Activated CD4-positive, alpha-beta T cell treated with anti-CD3 and anti-CD28 coated beads for 4 hours (primary cell): ENCODE data around the gene HK1.

Source experiments
- DNase-seq, 2 donors: peaks; one replicate each; pipeline ENCODE4 v3.0.0-alpha.2; 2020

The HK1 gene

DNA sequence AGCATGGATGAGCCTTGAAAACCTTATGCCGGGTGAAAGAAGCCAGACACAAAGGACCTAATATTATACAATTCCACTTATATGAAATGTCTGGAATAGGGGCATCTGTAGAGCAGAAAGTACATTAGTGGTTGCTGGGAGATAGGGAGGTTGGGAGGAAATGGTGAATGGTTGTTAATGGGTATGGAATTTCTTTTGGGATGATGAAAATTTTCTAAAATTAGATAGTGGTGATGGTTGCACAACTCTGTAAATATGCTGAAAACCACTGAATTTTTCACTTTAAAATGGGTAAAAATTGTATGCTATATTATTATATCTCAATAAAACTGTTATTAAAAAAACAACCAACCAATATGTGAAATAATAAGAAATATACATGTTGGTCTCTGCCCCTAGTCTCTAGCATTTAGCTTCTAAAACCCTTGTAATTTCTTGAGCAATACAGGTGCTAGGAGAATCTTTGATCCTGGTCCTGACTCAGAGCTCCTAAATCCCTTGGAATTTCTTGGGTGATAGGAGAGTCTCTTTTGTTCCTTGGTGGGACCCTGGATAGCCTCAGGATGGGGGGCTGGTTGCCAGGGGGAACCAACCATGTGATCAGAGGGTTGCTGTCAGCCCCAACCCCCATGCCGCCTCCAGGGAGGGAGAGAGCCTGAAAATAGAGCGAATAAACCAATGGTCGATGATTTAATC is 74.4 kb downstream of the HK1 start:
- no peak for DNase-seq

DNA sequence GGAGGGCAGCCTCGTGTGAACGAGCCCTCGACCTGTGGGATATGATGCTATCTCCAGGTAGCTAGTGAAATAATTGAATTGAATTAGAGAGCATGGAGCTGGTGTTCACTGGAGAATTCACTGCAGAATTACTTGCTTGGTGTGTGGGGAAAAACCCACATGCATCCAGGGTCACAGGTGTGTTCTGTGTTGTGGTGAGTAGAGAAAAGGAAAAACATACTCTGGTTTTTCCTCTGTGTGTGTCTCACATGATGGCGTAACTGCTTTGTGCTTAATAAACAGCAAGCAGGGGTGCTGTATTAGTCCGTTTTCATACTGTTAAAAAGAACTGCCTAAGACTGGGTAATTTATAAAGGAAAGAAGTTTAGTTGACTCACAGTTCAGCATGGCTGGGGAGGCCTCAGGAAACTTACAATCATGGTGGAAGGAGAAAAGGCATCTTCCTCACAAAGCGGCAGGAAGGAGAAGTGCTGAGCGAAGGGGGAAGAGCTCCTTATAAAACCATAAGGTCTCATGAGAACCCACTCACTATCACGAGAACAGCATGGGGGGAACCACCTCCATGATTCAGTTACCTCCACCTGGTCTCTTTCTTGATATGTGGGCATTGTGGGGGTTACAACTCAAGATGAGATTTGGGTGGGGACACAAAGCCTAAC is 75.8 kb downstream of the HK1 start:
- no peak for DNase-seq

DNA sequence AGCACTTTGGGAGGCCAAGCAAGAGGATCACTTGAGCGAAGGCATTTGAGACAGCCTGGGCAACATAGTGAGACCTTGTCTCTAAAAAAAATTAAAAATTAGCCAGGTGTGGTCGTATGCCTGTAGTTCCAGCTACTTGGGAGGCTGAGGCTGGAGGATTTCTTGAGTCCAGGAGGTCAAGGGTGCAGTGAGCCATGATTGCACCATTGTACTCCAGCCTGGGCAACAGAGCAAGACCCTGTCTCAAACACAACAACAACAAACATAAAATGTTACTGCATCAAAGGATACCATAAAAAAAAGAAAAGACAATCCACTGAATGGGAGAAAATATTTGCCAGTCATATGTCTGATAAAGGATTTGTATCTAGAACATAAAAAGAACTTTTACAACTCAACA is 77.9 kb downstream of the HK1 start:
- DNase-seq: no peak

DNA sequence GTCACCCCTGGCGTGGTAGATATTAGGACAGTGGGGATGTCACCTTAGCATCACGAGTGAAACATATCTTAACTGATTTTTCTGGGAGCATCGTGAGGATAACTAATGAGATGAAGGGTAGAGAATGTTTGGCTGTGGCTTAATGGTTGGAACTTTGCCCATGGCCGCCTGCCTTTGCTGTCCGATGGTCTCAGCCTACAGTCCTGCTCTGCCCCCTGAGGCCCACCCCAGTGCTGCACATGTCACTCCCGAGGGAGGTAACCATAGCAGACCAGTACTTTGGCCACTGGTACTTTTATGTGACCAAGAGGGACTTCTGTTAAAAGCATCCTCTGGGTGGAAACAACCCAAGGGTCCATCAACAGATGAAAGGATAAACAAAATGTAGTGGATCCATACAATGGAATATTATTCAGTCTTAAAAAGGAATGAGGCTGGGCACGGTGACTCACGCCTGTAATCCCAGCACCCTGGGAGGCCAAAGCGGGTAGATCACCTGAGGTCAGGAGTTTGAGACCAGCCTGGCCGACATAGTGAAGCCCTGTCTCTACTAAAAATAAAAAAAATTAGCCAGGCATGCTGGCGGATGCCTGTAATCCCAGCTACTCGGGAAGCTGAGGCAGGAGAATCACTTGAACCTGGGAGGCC is 80.0 kb downstream of the HK1 start:
- no peak for DNase-seq

DNA sequence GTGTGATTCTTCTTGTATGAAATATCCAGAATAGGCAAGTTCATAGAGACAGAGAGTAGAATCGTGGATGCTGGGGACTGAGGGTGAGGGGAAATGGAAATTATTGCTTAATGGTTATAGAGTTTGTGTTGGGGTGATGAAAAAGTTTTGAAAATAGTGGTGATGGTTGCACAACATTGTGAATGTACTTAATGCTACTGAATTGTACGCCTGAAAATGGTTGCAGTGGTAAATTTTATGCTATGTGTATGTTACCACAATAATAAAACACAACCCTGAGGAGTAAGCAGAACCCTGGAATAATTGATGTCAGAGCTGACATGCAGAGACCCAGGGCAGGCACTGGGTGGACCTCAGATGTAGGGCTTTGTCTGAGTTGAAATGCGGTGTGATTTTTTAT is 80.9 kb downstream of the HK1 start:
- no peak for DNase-seq

DNA sequence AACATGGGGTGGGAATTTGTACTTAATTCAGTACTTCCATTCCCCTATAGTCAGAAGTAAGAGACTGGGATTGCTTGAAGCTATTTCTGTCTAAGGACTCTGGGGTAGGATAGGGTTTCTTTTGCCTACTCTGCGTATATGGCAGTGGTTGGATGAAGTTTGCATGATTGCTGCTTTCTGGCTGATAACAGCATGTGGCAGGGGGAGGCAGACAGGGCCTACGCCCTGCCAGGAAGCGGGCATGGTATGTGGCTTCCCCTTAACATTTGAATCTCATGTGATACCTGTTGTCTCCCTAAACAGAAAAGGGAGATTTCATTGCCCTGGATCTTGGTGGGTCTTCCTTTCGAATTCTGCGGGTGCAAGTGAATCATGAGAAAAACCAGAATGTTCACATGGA is 81.3 kb downstream of the HK1 start:
- DNase-seq: peak in 1 of 2 donors; percentile 28

DNA sequence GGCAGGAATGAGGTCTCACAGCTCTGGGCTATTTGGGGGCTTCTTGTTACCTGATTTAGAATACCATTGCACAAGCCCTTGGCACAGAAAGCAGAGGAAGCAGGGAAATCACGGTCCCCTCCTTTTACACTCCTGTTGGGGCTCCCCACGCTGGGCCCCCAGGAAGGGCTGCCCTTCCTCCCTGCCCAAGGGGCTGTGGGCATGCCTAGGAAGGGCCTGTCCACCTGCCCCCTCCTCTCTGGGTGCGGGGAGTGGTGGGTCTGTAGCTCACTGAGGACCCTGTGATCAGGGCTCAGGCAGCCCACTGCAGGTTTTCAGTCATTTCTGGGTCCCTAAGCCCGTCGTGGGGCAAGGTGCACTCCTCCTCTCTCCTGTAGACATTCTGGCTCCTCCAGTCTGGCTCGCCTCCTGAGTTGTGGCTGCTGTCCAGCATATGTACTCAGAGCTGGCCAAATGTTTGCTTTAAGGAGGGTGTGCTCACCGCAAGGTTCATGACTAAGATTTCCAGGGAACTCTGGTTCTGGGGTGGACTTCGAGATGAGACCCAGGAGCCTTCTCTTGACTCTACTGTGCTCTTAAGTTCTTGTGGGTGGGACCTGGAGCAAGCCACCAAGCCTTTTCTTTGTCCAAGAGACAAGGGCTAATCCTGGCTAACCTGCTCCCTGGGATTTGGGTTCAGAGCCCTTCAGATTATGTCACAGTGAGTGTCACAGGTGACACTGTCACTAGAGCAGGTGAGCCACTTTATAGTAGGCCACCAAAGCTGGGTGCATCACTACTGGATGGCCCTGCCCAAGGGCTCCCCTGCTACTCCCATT is 82.4 kb downstream of the HK1 start:
- DNase-seq: no peak

DNA sequence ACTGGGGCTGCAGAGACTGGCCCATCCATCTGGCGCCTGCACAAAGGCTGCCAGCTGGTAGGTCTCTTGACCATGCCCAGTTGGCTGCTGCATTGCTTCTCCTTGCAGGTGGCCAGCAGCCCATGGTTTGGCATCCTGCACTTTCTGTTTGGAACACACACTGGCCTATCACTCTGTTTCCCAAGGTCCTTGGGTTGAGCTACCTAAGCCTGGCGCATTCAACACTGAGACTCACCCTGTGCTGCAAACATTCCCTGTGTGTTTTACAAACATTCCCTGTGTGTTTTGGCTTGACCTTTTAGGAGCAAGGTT is 83.0 kb downstream of the HK1 start:
- no peak for DNase-seq

DNA sequence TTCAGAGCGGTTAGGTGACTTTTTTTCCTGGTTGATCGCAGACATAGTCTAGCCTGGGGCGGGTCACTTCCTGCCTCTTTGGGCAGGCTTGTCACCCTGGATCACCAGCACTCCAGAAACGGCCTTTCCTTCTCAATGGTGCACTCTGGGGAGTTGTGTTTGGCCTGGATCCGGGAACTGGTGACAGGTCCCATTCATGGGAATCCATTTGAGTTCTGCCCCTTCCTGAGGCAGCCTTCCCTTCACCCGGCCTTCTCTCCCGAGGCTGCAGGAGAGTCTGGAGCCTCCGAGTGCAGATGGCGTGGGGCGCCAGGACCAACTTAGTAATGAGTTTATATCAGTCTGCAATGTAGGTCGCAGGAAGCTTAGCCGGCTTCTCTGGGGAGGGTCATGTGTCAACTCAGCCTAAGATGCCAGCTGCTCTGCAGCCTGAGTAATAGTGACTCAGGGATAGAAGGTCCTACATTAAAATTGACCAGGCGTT is 84.2 kb downstream of the HK1 start:
- DNase-seq: no peak

DNA sequence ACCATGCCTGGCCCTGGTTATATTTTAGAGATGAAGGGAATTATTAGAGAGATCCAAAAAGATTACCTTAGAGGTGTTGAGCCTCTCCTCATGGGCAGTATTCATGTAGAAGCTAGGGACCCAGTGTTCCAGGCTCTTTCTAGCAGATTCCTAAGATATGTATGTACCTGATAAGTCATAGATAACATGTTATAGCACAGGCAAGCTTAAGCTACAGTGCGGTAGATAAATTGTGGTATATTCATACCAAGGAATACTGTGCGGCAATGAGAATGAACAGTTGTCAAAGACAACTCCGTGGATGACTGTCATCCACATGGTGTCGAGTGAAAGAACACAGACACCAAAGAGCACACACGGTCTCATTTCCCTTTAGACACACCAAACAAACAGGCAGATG is 85.4 kb downstream of the HK1 start:
- no peak for DNase-seq

DNA sequence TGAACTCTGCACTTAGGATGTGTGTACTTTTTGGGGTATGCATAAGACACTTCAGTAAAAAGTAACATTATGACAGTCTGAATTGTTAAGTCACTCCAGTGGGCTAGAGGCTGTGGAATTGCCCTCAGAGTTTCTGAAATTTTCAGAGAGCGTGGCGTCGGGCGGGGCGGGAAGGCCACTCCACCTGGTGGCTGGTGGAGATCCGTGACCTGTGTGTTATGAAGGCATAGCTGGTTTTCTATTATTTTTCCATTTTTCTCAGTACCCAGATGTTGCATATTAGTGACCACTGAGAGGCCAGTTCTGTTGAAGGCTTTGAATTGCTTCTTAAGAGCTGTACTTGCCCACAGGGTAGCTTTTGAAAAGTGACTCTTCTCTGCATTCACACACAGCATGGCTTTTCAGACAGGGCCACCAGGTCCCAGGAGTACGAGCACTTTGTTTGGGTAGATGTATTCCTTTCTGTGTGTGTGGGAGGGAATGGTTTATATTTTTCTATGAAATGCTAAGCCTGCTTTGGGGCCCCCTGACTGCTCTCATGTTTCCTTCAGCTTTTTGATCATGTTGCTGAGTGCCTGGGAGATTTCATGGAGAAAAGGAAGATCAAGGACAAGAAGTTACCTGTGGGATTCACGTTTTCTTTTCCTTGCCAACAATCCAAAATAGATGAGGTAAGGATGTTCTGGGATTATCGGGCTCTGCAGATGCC is 86.1 kb downstream of the HK1 start:
- no peak for DNase-seq

DNA sequence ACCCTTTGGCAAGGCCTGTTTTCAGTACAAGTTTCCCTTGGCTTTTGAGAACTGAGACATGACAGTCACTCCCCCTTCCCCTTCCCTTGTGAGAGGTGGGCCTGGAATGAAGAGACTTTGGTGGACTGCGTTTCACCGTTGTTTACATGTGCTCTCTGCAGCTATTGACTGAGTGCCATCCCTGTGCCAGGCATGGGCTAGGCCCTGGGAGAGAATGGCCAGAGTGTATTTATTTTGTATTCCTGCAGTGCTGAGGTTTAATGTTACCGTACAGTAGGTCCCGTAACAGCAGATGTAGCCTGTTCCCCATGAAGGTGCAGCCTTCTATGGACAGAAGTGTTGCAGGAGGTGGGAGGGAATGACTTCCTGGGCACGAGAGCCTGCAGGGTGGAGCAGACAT is 88.4 kb downstream of the HK1 start:
- no peak for DNase-seq

DNA sequence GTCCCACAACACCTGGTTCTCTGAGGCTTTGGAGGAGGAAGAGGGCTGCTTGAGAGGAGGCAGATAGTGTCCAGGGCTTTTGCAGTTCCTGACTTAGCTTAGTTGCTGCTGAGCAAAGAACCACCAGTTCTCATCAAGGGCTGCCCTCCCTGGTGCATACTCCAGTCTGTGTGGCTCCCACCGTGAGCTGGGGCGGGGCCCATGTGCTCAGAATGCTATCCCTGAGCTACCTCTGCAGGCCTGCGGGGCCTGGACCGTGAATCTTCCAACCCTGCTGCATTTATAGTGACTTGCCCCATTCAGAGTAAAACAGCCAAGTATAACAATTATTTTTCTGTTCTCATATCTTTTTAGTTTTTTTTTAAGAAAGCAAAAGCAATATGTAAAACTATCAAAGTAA is 89.2 kb downstream of the HK1 start:
- DNase-seq: no peak

DNA sequence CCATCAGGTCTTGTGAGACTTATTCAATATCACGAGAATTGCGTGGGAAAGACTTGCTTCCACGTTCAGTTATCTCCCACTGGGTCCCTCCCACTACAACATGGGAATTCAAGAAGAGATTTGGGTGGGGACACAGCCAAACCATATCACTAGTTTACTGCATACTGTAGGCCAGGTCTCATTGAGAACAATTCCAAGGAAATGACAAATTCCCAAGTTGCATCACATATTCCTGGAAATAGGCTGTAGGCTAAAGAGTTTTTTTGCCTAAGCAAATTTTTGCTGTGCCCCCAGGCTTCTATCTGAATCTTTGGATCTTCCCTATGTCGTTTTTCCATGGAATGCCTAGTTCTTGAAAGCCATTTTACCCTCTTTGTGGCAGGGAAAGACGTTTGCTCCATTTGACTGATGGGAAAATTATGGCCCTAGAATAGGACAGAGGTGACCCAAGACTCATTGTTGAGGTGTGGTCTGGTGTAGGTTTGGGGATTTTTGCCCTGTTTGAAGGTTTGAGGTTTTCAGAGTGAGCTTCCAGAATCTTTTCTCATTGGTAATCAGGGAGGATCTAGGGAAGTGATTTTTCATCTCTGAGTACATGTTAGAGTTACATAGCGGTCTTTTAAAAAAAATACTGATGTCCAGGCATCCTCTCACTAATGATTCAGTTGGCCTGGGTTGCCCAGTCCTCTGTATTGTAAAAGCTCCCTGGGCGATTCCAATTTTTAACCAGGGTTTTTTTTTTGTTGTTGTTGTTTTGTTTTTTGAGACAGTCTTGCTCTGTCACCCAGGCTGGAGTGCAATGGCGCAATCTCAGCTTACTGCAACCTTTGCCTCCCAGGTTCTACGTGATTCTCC is 94.1 kb downstream of the HK1 start:
- no peak for DNase-seq

DNA sequence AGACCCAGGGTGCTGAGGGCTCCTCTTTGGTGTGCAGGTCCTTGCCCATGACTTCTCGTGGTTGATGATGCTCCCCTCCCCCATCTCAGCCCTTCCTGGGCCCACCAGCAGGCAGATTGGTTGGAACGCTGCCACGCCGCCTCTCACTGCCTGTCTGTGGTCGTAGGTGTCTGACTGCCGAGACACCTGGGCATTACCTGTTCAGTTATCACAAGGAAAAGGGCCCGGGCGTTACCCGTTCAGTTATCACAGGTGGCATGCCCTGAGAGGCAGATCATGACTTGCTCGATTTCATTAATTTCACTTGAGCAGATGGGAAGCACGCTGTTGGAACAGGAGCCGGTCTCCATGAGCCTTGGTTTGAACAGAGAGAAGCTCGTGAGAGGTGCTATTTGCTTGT is 95.9 kb downstream of the HK1 start:
- no peak for DNase-seq

DNA sequence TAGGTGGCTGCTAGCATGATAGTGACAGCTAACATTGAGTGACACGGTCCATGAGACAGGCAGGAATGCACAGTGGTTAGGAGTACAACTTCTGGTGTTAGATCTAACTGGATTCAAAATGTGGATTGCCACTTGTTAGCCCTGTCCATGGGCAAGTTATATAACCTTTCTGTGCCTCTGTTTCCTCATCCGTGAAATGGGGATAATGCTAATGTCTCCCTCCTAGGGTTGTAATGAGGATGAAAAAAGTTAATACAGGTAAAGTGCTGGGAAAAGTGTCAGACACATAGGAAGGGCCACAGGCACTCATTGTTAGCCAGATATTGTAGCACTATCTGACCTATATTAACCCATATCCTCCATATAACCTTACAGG is 96.6 kb downstream of the HK1 start:
- DNase-seq: no peak

DNA sequence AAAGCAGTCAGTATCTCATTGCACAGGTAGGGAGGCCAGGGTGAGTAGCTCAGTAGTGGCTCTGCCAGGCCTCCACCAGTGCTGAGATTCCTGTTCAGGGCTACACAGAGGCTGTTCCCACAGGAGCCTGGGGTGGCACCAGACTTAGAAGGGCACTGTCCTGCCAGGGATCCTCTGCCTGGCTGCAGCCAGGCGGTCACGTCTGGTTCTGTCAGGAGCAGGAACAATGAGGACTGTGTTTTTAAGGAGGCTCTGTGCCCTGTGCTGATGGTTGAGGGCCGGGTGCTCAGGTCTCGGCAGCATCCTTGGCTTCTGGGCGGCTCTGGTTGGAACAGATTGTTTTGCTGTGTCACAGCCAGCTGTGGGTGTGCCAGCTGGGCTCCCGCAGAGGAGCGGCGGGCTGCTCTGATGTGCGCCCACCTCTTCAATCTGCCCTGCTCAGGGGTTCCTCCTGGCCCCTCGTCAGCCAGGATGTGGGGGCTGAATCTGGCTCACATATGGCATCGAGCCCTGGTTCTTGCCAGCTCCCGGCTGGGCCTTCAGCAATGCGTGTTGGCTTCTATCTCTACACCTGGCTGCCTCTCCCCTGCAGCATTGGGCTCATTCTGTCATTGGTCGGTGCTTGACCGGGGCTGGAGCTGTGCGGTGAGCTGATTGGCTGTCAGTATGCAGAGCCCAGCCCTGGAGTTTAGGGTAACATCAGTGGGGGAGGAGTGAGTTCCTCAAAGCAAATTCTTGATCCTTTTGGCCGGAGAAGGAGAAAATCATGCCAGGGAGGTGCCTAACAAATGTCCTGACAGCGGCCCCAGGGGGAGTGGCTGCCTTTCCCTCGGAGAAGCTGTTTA is 97.2 kb downstream of the HK1 start:
- DNase-seq: no peak

DNA sequence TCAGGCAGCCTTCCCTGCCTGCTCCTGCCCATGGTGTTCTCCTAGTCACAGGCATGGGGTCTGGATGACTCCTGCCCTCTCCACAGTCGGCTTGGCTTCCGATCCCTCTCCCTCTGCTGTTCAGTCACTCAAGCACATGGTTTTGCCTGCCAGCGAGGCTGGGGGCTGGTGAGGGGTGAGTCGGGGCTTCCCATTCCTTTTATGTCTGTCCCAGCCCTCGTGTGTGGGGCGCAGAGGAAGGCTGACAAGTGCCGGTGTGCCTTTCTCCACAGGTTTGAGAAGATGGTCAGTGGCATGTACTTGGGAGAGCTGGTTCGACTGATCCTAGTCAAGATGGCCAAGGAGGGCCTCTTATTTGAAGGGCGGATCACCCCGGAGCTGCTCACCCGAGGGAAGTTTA is 98.4 kb downstream of the HK1 start:
- no peak for DNase-seq

DNA sequence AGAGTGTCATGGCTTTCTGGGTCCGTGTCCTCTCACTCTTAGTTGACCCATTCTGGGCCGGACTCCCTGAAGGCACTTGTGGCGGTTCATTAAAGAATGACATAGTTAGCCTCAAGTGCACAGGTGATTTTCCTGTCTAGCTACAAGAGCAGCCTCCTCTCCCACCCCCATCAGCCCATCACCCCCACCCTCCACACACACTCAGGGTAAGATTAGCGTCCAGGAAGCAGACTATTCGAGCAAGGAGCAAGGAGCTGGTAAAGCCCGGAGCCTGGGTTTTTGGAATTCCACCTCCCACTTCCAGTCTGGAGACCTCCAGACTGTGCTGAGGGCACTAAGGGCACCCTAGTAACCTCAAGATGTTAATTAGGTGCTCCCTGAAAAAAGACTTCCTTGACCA is 98.9 kb downstream of the HK1 start:
- DNase-seq: no peak

DNA sequence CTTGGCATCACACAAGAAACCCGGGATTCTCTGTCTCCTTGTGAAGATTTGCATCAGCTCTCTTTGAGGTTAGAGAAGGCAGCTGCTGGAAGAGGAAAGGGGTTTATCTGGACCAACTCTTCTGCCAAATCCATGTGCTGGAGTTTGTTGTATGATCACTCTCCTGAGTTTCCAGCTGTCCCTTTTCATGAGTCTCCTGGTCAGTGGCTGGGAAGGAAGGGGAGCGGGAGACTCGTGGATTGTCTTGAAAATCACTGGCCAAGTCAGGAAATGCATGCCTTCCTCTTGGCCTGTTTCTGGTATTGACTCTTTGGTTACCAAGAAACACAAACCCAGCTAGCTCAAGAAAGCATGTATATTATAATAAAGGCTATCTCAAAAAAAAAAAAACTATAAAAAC is 99.6 kb downstream of the HK1 start:
- no peak for DNase-seq

DNA sequence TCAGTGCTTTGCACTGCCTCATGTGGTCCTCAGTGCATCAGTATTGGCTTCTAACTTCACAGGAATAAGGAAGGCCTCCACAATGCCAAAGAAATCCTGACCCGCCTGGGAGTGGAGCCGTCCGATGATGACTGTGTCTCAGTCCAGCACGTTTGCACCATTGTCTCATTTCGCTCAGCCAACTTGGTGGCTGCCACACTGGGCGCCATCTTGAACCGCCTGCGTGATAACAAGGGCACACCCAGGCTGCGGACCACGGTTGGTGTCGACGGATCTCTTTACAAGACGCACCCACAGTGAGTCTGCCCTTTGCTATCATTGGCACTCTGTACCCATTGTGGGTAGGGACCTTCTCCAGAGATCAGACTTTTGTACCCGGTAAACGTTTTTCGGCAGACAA is 101.5 kb downstream of the HK1 start:
- no peak for DNase-seq
